HCT116 (cell line): ENCODE data around the gene UVRAG. TPM values are rescaled to one million over a fixed set of nuclear protein-coding genes. Genes with fewer than 3 reads are reported as not detected.

Source experiments
- ATAC-seq: fragments of 200-7000 bp; cut with Tn5 transposase; 2 replicates; pipeline ENCODE4 v1.9.1; 2020; ENCODE audit warnings: mild to moderate bottlenecking, moderate library complexity
- BruUV-seq: library from RNA; stranded (reverse); fragments of 400-500 nt; replicated peaks from 2 replicates; lab custom pipeline; 2021; lab: Mats Ljungman, UMichigan
- CTCF ChIA-PET: fragments of 300-600 bp; sonication (Branson Sonifier 250); formaldehyde crosslinking; loops from one replicate; lab custom pipeline; 2021; ENCODE audit warnings: antibody characterized with exemption; lab: Charles Lee
- POLR2A ChIA-PET: fragments of 300-600, 350-600 bp; sonication (Branson Sonifier 250); formaldehyde crosslinking; loops from one replicate; lab custom pipeline; 2021; ENCODE audit warnings: antibody characterized with exemption; lab: Charles Lee
- RAD21 ChIA-PET, 2 experiments: fragments of 300-600 bp; sonication (Branson Sonifier 250); formaldehyde crosslinking; loops; one replicate each; lab custom pipeline; 2023; ENCODE audit warnings: low total read pairs in 2 of 2; ENCODE audit not compliant: uncharacterized antibody in 2 of 2, unreplicated experiment in 2 of 2, low non-redundant PET in 1 of 2; lab: Charles Lee
- DNase-seq: peaks from one replicate; pipeline ENCODE4 v3.0.0-alpha.2; 2010; ENCODE audit warnings: low read depth, low spot score
- H2AFZ ChIP-seq: fragments of 200-600 bp; shearing (Covaris generic), sonication (generic); 2 replicates; pipeline ENCODE4 v1.6.1; 2017; ENCODE audit warnings: low read depth, mixed run types, mixed read lengths, antibody characterized with exemption, low read length; ENCODE audit not compliant: poor library complexity, severe bottlenecking
- H3K27ac ChIP-seq: 2 replicates; pipeline ENCODE4 v1.5.1; 2012; ENCODE audit warnings: low read depth, low read length
- H3K27me3 ChIP-seq: fragments of 200-600 bp; sonication (generic); 2 replicates; pipeline ENCODE4 v1.6.1; 2016; ENCODE audit warnings: mixed run types, low read length, mixed read lengths; ENCODE audit not compliant: insufficient read depth
- H3K36me3 ChIP-seq, 2 experiments: fragments of 200-500 bp in 1 of 2; fragments of 200-600 bp in 1 of 2; sonication (Bioruptor generic) in 1 of 2; sonication (generic) in 1 of 2; 2 replicates each; pipeline versions ENCODE4 v1.5.1 to v1.6.1; 2014 to 2016; ENCODE audit warnings: low read length in 2 of 2, inconsistent platforms in 1 of 2, mixed read lengths in 1 of 2, mixed run types in 1 of 2; ENCODE audit not compliant: insufficient read depth in 2 of 2, control insufficient read depth in 1 of 2
- H3K4me1 ChIP-seq, 2 experiments: fragments of 200-600 bp in 1 of 2; sonication (generic) in 1 of 2; 2 replicates each; pipeline versions ENCODE4 v1.5.1 to v1.6.1; 2012 to 2017; ENCODE audit warnings: low read length in 2 of 2, inconsistent platforms in 1 of 2, mild to moderate bottlenecking in 1 of 2, mixed read lengths in 1 of 2, mixed run types in 1 of 2, moderate library complexity in 1 of 2; ENCODE audit not compliant: insufficient read depth in 2 of 2, control insufficient read depth in 1 of 2
- H3K4me2 ChIP-seq: fragments of 200-600 bp; sonication (generic); 2 replicates; pipeline ENCODE4 v1.6.1; 2017; ENCODE audit warnings: mixed run types, low read length, mixed read lengths
- H3K4me3 ChIP-seq, 2 experiments: fragments of 200-600 bp in 1 of 2; sonication (generic) in 1 of 2; replicated peaks in 1 of 2; 2 replicates each; pipeline ENCODE4 v1.5.1; 2011 to 2016; ENCODE audit warnings: low read length in 2 of 2, control low read depth in 1 of 2, low read depth in 1 of 2, mild to moderate bottlenecking in 1 of 2, mixed read lengths in 1 of 2, mixed run types in 1 of 2
- H3K79me2 ChIP-seq: fragments of 200-600 bp; sonication (generic); 2 replicates; pipeline ENCODE4 v1.6.1; 2017; ENCODE audit warnings: mild to moderate bottlenecking, mixed run types, low read length, moderate library complexity, mixed read lengths; ENCODE audit not compliant: insufficient read depth
- H3K9ac ChIP-seq: fragments of 200-600 bp; sonication (generic); 2 replicates; pipeline ENCODE4 v1.6.1; 2016; ENCODE audit warnings: low read length, mixed read lengths
- H3K9me2 ChIP-seq: fragments of 200-600 bp; sonication (generic), shearing (Covaris generic); 2 replicates; pipeline ENCODE4 v1.6.1; 2017; ENCODE audit warnings: mixed run types, mild to moderate bottlenecking, moderate library complexity; ENCODE audit not compliant: insufficient read depth
- H3K9me3 ChIP-seq, 2 experiments: fragments of 200-500 bp in 1 of 2; fragments of 200-600 bp in 1 of 2; sonication (Bioruptor generic) in 1 of 2; sonication (generic) in 1 of 2; 2 replicates each; pipeline ENCODE4 v1.6.1; 2014 to 2017; ENCODE audit warnings: low read length in 2 of 2, mixed read lengths in 2 of 2, inconsistent platforms in 1 of 2, low read depth in 1 of 2, mild to moderate bottlenecking in 1 of 2, mixed run types in 1 of 2, moderate library complexity in 1 of 2; ENCODE audit not compliant: control insufficient read depth in 1 of 2, insufficient read depth in 1 of 2
- H4K20me1 ChIP-seq: fragments of 200-600 bp; sonication (generic), shearing (Covaris generic); 2 replicates; pipeline ENCODE4 v1.6.1; 2017; ENCODE audit warnings: mixed run types, mild to moderate bottlenecking, moderate library complexity; ENCODE audit not compliant: insufficient read depth
- CBX3 ChIP-seq: IDR thresholded peaks from 2 replicates; pipeline ENCODE4 v1.6.1; 2012; ENCODE audit warnings: low read depth
- CEBPB ChIP-seq: IDR thresholded peaks from 2 replicates; pipeline ENCODE4 v1.6.1; 2012; ENCODE audit warnings: low read depth
- EGR1 ChIP-seq: IDR thresholded peaks from 2 replicates; pipeline ENCODE4 v1.6.1; 2012; ENCODE audit warnings: low read depth
- ELF1 ChIP-seq: IDR thresholded peaks from 2 replicates; pipeline ENCODE4 v1.6.1; 2012; ENCODE audit warnings: low read depth, borderline replicate concordance
- EZH2 ChIP-seq: fragments of 200-600 bp; sonication (generic); IDR thresholded peaks from 2 replicates; pipeline ENCODE4 v1.6.1; 2017; ENCODE audit warnings: antibody characterized with exemption, mixed run types
- EZH2phosphoT487 ChIP-seq: fragments of 200-600 bp; IDR thresholded peaks from 2 replicates; pipeline ENCODE4 v1.6.1; 2018; ENCODE audit warnings: antibody characterized with exemption, borderline replicate concordance
- FOSL1 ChIP-seq: IDR thresholded peaks from 2 replicates; pipeline ENCODE4 v1.6.1; 2012; ENCODE audit warnings: low read depth
- POLR2AphosphoS5 ChIP-seq: IDR thresholded peaks from 2 replicates; pipeline ENCODE4 v1.6.1; 2011; ENCODE audit warnings: mild to moderate bottlenecking, low read depth, low read length, moderate library complexity
- RAD21 ChIP-seq: IDR thresholded peaks from 2 replicates; pipeline ENCODE4 v1.6.1; 2012; ENCODE audit warnings: low read depth, mild to moderate bottlenecking
- SIN3A ChIP-seq: IDR thresholded peaks from 2 replicates; pipeline ENCODE4 v1.6.1; 2012; ENCODE audit warnings: low read depth
- SP1 ChIP-seq: IDR thresholded peaks from 2 replicates; pipeline ENCODE4 v1.6.1; 2012; ENCODE audit warnings: low read depth
- TCF7L2 ChIP-seq: IDR thresholded peaks from 2 replicates; pipeline ENCODE4 v1.7.0; 2011; ENCODE audit warnings: borderline replicate concordance, inconsistent platforms; ENCODE audit not compliant: insufficient read depth, insufficient read length; ENCODE audit errors: extremely low read depth
- ZFX ChIP-seq: fragments of 450-650 bp; IDR thresholded peaks from 2 replicates; pipeline ENCODE4 v1.6.1; 2017
- ZNF274 ChIP-seq: fragments of 200-500 bp; sonication (Bioruptor generic); IDR thresholded peaks from 2 replicates; pipeline ENCODE4 v1.6.1; 2014; ENCODE audit warnings: mild to moderate bottlenecking, low read depth, low read length, inconsistent platforms
- intact Hi-C: fragments of 100-400 bp; cut with micrococcal nuclease; formaldehyde crosslinking; loops from 2 replicates; pipeline ENCODE4 v1.10.0; 2022
- total RNA-seq: library from RNA; stranded (reverse); gene quantifications from one replicate; pipeline ENCODE4 v1.2.1, GENCODE V29; 2021; ENCODE audit not compliant: unreplicated experiment
- TF ChIP-seq, protein P1 (sequence below): IDR thresholded peaks from 2 replicates; pipeline ENCODE4 v1.6.1; 2011; ENCODE audit warnings: mild to moderate bottlenecking, low read length, moderate library complexity; ENCODE audit not compliant: insufficient replicate concordance; ENCODE audit errors: extremely low read depth
- TF ChIP-seq, protein P2 (sequence below): IDR thresholded peaks from 2 replicates; pipeline ENCODE4 v1.6.1; 2012; ENCODE audit warnings: low read depth
- TF ChIP-seq, protein P3 (sequence below), 3 experiments: fragments of 200-600 bp in 1 of 3; sonication (generic) in 1 of 3; IDR thresholded peaks in 2 of 3; conservative IDR thresholded peaks in 1 of 3; 2 replicates each; pipeline ENCODE4 v1.5.1; 2012 to 2017; ENCODE audit warnings: low read depth in 2 of 3, low read length in 2 of 3, antibody characterized with exemption in 1 of 3, borderline replicate concordance in 1 of 3, control low read depth in 1 of 3, mild to moderate bottlenecking in 1 of 3, mixed read lengths in 1 of 3, mixed run types in 1 of 3, moderate library complexity in 1 of 3; ENCODE audit not compliant: insufficient read depth in 1 of 3

Gene UVRAG
- total RNA-seq, 1 experiment from 2014 or later: 12.3 TPM

DNA sequence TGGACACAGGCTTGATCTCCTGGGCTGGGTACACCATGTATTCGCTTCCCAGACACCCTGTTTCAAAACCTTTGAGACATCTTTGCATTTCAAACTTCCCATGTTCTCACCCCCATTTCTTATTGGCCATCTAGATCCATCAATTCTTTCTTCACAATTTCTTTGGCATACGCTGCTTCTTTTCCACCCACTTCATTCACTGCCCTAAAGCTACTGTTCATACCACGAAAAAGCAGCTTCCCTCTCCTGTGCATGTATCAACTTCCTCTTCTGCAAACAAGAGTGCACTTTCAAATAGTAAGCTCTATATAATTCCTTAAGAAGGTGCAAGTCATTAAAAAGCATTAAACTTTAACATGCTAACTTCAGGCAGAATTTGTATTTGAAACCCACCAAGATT lies 21.4 kb downstream of the UVRAG start:
- no peak for ATAC-seq
- no peak overlapping the region for H3K4me3 ChIP-seq
- H3K79me2 ChIP-seq: no peaks in the 10 kb centered on the region
- H2AFZ ChIP-seq: no peak overlapping the region
- H3K9me2 ChIP-seq: no peaks in the 10 kb centered on the region
- intact Hi-C loops: no loop called here
- CTCF ChIA-PET: no interaction called here
- POLR2A ChIA-PET: no interaction called here
- H3K9me3 ChIP-seq: no peaks in the 10 kb centered on the region
- no peaks in the 10 kb centered on the region for H3K27me3 ChIP-seq
- no peak overlapping the region for H3K27ac ChIP-seq
- RAD21 ChIA-PET: no interaction called here
- no peak for DNase-seq
- no peak overlapping the region for H3K4me2 ChIP-seq
- H3K4me1 ChIP-seq: no peaks in the 10 kb centered on the region
- no peaks in the 10 kb centered on the region for H4K20me1 ChIP-seq
- TF ChIP-seq, protein P1, sequence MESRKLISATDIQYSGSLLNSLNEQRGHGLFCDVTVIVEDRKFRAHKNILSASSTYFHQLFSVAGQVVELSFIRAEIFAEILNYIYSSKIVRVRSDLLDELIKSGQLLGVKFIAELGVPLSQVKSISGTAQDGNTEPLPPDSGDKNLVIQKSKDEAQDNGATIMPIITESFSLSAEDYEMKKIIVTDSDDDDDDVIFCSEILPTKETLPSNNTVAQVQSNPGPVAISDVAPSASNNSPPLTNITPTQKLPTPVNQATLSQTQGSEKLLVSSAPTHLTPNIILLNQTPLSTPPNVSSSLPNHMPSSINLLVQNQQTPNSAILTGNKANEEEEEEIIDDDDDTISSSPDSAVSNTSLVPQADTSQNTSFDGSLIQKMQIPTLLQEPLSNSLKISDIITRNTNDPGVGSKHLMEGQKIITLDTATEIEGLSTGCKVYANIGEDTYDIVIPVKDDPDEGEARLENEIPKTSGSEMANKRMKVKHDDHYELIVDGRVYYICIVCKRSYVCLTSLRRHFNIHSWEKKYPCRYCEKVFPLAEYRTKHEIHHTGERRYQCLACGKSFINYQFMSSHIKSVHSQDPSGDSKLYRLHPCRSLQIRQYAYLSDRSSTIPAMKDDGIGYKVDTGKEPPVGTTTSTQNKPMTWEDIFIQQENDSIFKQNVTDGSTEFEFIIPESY: no peak
- TF ChIP-seq TCF7L2 (no peak), EZH2 (no peak), ELF1 (no peak), EGR1 (no peak), FOSL1 (no peak), ZNF274 (no peak), SP1 (no peak), POLR2AphosphoS5 (no peak), SIN3A (no peak), RAD21 (no peak), EZH2phosphoT487 (no peak), CEBPB (no peak), CBX3 (no peak), ZFX (no peak)
- TF ChIP-seq, protein P2, sequence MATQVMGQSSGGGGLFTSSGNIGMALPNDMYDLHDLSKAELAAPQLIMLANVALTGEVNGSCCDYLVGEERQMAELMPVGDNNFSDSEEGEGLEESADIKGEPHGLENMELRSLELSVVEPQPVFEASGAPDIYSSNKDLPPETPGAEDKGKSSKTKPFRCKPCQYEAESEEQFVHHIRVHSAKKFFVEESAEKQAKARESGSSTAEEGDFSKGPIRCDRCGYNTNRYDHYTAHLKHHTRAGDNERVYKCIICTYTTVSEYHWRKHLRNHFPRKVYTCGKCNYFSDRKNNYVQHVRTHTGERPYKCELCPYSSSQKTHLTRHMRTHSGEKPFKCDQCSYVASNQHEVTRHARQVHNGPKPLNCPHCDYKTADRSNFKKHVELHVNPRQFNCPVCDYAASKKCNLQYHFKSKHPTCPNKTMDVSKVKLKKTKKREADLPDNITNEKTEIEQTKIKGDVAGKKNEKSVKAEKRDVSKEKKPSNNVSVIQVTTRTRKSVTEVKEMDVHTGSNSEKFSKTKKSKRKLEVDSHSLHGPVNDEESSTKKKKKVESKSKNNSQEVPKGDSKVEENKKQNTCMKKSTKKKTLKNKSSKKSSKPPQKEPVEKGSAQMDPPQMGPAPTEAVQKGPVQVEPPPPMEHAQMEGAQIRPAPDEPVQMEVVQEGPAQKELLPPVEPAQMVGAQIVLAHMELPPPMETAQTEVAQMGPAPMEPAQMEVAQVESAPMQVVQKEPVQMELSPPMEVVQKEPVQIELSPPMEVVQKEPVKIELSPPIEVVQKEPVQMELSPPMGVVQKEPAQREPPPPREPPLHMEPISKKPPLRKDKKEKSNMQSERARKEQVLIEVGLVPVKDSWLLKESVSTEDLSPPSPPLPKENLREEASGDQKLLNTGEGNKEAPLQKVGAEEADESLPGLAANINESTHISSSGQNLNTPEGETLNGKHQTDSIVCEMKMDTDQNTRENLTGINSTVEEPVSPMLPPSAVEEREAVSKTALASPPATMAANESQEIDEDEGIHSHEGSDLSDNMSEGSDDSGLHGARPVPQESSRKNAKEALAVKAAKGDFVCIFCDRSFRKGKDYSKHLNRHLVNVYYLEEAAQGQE: no peak
- TF ChIP-seq, protein P3, sequence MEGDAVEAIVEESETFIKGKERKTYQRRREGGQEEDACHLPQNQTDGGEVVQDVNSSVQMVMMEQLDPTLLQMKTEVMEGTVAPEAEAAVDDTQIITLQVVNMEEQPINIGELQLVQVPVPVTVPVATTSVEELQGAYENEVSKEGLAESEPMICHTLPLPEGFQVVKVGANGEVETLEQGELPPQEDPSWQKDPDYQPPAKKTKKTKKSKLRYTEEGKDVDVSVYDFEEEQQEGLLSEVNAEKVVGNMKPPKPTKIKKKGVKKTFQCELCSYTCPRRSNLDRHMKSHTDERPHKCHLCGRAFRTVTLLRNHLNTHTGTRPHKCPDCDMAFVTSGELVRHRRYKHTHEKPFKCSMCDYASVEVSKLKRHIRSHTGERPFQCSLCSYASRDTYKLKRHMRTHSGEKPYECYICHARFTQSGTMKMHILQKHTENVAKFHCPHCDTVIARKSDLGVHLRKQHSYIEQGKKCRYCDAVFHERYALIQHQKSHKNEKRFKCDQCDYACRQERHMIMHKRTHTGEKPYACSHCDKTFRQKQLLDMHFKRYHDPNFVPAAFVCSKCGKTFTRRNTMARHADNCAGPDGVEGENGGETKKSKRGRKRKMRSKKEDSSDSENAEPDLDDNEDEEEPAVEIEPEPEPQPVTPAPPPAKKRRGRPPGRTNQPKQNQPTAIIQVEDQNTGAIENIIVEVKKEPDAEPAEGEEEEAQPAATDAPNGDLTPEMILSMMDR (IDR thresholded peaks at IDR 0.05 in 2 of 3, conservative IDR thresholded peaks at IDR 0.05 in 1 of 3; ENCODE audit: borderline replicate concordance in 1 of 3, insufficient read depth in 1 of 3, low read depth in 2 of 3, low read length in 2 of 3): no peak
- H3K36me3 ChIP-seq: no peaks in the 10 kb centered on the region
- no peak overlapping the region for H3K9ac ChIP-seq
- no TSS peak for BruUV-seq
